Liver (tissue), 3 donors: ENCODE results near the gene DDX24.

Experiments
- NR2F2 ChIP-seq: IDR thresholded peaks from 2 replicates; pipeline ENCODE4 v1.6.1; 2016; ENCODE audit warnings: antibody characterized with exemption
- RAD21 ChIP-seq, 2 donors: IDR thresholded peaks; 2 replicates each; pipeline ENCODE4 v1.6.1; 2016; ENCODE audit warnings: antibody characterized with exemption in 2 of 2, mild to moderate bottlenecking in 2 of 2
- TAF1 ChIP-seq: conservative IDR thresholded peaks from 2 replicates; pipeline ENCODE4 v1.6.1; 2016; ENCODE audit warnings: antibody characterized with exemption, mild to moderate bottlenecking
- TF ChIP-seq, protein P1 (sequence below): fragments of 150-350 bp; IDR thresholded peaks from 2 replicates; pipeline ENCODE4 v1.5.1; 2017; ENCODE audit warnings: improper control_type of control experiment, low read depth, low read length; ENCODE audit not compliant: missing input control
- TF ChIP-seq, protein P2 (sequence below): IDR thresholded peaks from 2 replicates; pipeline ENCODE4 v1.6.1; 2016; ENCODE audit warnings: antibody characterized with exemption
- TF ChIP-seq, protein P3 (sequence below): IDR thresholded peaks from 2 replicates; pipeline ENCODE4 v1.6.1; 2016; ENCODE audit warnings: antibody characterized with exemption
- donor health status: healthy.
- donor health status: healthy.

DNA sequence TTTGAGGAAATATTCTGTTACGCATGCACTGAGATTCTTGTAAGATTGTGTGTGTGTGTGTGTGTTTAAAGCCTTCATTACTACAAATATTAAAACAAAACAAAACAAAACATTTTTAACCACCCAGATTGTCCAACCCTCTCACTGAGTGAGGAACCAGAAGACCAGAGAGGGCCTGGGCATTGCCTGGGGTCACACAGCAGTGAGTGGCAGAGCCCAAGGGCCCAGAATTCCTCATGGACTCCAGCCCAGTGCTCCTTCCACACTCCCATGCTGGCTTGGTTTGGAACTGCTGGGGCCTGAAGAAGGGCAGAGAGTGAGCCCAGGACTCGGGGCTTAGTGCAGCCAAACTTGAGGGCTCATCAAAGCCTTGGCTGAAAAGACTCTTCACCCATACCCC, 56.5 kb downstream of the DDX24 start:
- TF ChIP-seq, protein P1, sequence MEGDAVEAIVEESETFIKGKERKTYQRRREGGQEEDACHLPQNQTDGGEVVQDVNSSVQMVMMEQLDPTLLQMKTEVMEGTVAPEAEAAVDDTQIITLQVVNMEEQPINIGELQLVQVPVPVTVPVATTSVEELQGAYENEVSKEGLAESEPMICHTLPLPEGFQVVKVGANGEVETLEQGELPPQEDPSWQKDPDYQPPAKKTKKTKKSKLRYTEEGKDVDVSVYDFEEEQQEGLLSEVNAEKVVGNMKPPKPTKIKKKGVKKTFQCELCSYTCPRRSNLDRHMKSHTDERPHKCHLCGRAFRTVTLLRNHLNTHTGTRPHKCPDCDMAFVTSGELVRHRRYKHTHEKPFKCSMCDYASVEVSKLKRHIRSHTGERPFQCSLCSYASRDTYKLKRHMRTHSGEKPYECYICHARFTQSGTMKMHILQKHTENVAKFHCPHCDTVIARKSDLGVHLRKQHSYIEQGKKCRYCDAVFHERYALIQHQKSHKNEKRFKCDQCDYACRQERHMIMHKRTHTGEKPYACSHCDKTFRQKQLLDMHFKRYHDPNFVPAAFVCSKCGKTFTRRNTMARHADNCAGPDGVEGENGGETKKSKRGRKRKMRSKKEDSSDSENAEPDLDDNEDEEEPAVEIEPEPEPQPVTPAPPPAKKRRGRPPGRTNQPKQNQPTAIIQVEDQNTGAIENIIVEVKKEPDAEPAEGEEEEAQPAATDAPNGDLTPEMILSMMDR: no peak
- TF ChIP-seq RAD21 (IDR thresholded peaks at IDR 0.05): no peak
- TF ChIP-seq, protein P2, sequence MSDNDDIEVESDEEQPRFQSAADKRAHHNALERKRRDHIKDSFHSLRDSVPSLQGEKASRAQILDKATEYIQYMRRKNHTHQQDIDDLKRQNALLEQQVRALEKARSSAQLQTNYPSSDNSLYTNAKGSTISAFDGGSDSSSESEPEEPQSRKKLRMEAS: no peak
- TF ChIP-seq, protein P3, sequence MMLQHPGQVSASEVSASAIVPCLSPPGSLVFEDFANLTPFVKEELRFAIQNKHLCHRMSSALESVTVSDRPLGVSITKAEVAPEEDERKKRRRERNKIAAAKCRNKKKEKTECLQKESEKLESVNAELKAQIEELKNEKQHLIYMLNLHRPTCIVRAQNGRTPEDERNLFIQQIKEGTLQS: no peak
- TF ChIP-seq TAF1: no peak
- TF ChIP-seq NR2F2: no peak
